Measurements from ENCODE around the gene UFD1. TPM values are rescaled to one million over a fixed set of nuclear protein-coding genes. Genes with fewer than 3 reads are reported as not detected.

Gene UFD1
- total RNA-seq, 1 donor from 2014 or later = 32.2 TPM

GRCh38 chr22:19405652-19406051 is 73.3 kb downstream of the UFD1 start:
- FAIRE-seq = no peak
- DNase-seq (ENCODE audit: low spot score in 2 of 2) = no peak

- FAIRE-seq (no peak), DNase-seq (ENCODE audit: low spot score in 2 of 2) (no peak)
Observed at GRCh38 chr22:19405133-19405532, 73.9 kb downstream of the UFD1 start.

- DNase-seq (ENCODE audit: low spot score in 2 of 2) (no peak), FAIRE-seq (no peak)
Observed at GRCh38 chr22:19404676-19405075, 74.3 kb downstream of the UFD1 start.

GRCh38 chr22:19402642-19403191 is 76.3 kb downstream of the UFD1 start:
- no peak for DNase-seq (ENCODE audit: low spot score in 2 of 2)
- FAIRE-seq = no peak

GRCh38 chr22:19401483-19401882 is 77.5 kb downstream of the UFD1 start:
- DNase-seq (ENCODE audit: low spot score in 2 of 2) = no peak
- no peak for FAIRE-seq

GRCh38 chr22:19400881-19401280 is 78.1 kb downstream of the UFD1 start:
- FAIRE-seq (no peak), DNase-seq (ENCODE audit: low spot score in 2 of 2) (no peak)

Other genes with a start within 250 kb of the UFD1 start
- 9.8 TPM for gene CLTCL1, start 187.5 kb downstream of the UFD1 start, total RNA-seq
- 21.6 TPM for gene HIRA, start 47.5 kb downstream of the UFD1 start, total RNA-seq
- gene MRPL40, start 46.6 kb downstream of the UFD1 start, total RNA-seq = 18.8 TPM
- 38.3 TPM for gene C22orf39, start 31.5 kb downstream of the UFD1 start, total RNA-seq
- gene CDC45, start 727 bp upstream of the UFD1 start, total RNA-seq = 0.82 TPM
- 84.8 TPM for gene CLDN5, start 45.2 kb upstream of the UFD1 start, total RNA-seq
- gene SEPTIN5, start 235.3 kb upstream of the UFD1 start, total RNA-seq = 132 TPM
- gene GP1BB, start 244.3 kb upstream of the UFD1 start, total RNA-seq = 24.1 TPM

All from frontal cortex (tissue), 4 donors.